ENCODE results near the gene FBXO9.

Gene FBXO9

GRCh38 chr6:53064726-53065265, 408 bp upstream of the FBXO9 start:
- Histone ChIP-seq H3K36me3 (replicated peaks; ENCODE audit: insufficient read depth, low read length) (no peaks in the 10 kb centered on the region), H2AFZ (ENCODE audit: low read length) (peak overlapping the region; percentile 80), H3F3A (ENCODE audit: insufficient read depth, low read length) (no peaks in the 10 kb centered on the region), H3K27me3 (replicated peaks; ENCODE audit: insufficient read depth, low read length) (no peaks in the 10 kb centered on the region), H3K4me2 (ENCODE audit: low read depth, low read length) (peak overlapping the region; percentile 83), H3K27ac (ENCODE audit: low read length) (peak overlapping the region; percentile 38; the same call in 1 of the 2 replicates), H3K4me1 (ENCODE audit: low read length) (peaks cover 26% of the 10 kb centered on the region; the same call in 1 of the 2 replicates), H4K20me1 (ENCODE audit: insufficient read depth, low read length) (no peaks in the 10 kb centered on the region), H3K9me2 (replicated peaks; ENCODE audit: insufficient read depth, low read length) (no peaks in the 10 kb centered on the region), H3K79me2 (ENCODE audit: low read length) (peaks cover 18% of the 10 kb centered on the region), H3K9me3 (replicated peaks; ENCODE audit: insufficient read depth, low read length) (no peaks in the 10 kb centered on the region), H3K4me3 (ENCODE audit: low read length) (peak overlapping the region; percentile 86), H3K9ac (ENCODE audit: low read length) (peak overlapping the region; percentile 84)
- peak; percentile 98 for DNase-seq
- TF ChIP-seq EZH2 (optimal IDR thresholded peaks at IDR 0.05; ENCODE audit: low read depth, low read length) (no peak), CTCF (IDR thresholded peaks at IDR 0.05; ENCODE audit: low read length) (peak; percentile 8; the same call in 1 of the 2 replicates), EZH2phosphoT487 (IDR thresholded peaks at IDR 0.05; ENCODE audit: low read length) (no peak)

GRCh38 chr6:53066077-53066417, 843 bp downstream of the FBXO9 start:
- Histone ChIP-seq H3K9ac (ENCODE audit: low read length) (peak overlapping the region; percentile 84; the same call in 1 of the 2 replicates), H3K79me2 (ENCODE audit: low read length) (peaks cover 18% of the 10 kb centered on the region), H3K4me3 (ENCODE audit: low read length) (peak overlapping the region; percentile 86), H2AFZ (ENCODE audit: low read length) (peak overlapping the region; percentile 80), H3K36me3 (replicated peaks; ENCODE audit: insufficient read depth, low read length) (no peaks in the 10 kb centered on the region), H3K9me2 (replicated peaks; ENCODE audit: insufficient read depth, low read length) (no peaks in the 10 kb centered on the region), H3K27ac (ENCODE audit: low read length) (no peak overlapping the region), H3K4me1 (ENCODE audit: low read length) (peaks cover 20% of the 10 kb centered on the region; the same call in 1 of the 2 replicates), H3F3A (ENCODE audit: insufficient read depth, low read length) (no peaks in the 10 kb centered on the region), H3K27me3 (replicated peaks; ENCODE audit: insufficient read depth, low read length) (no peaks in the 10 kb centered on the region), H3K4me2 (ENCODE audit: low read depth, low read length) (peak overlapping the region; percentile 83), H4K20me1 (ENCODE audit: insufficient read depth, low read length) (no peaks in the 10 kb centered on the region), H3K9me3 (replicated peaks; ENCODE audit: insufficient read depth, low read length) (no peaks in the 10 kb centered on the region)
- DNase-seq, result no peak
- TF ChIP-seq CTCF (IDR thresholded peaks at IDR 0.05; ENCODE audit: low read length) (no peak), EZH2 (optimal IDR thresholded peaks at IDR 0.05; ENCODE audit: low read depth, low read length) (no peak), EZH2phosphoT487 (IDR thresholded peaks at IDR 0.05; ENCODE audit: low read length) (no peak)

GRCh38 chr6:53066874-53067706, 1.9 kb downstream of the FBXO9 start:
- Histone ChIP-seq H3K4me1 (ENCODE audit: low read length) (peaks cover 19% of the 10 kb centered on the region; the same call in 1 of the 2 replicates), H3K4me3 (ENCODE audit: low read length) (no peak overlapping the region), H4K20me1 (ENCODE audit: insufficient read depth, low read length) (no peaks in the 10 kb centered on the region), H3K9ac (ENCODE audit: low read length) (no peak overlapping the region), H3K79me2 (ENCODE audit: low read length) (peaks cover 18% of the 10 kb centered on the region), H2AFZ (ENCODE audit: low read length) (no peak overlapping the region), H3K4me2 (ENCODE audit: low read depth, low read length) (no peak overlapping the region), H3K9me2 (replicated peaks; ENCODE audit: insufficient read depth, low read length) (no peaks in the 10 kb centered on the region), H3K9me3 (replicated peaks; ENCODE audit: insufficient read depth, low read length) (no peaks in the 10 kb centered on the region), H3K27me3 (replicated peaks; ENCODE audit: insufficient read depth, low read length) (no peaks in the 10 kb centered on the region), H3K27ac (ENCODE audit: low read length) (no peak overlapping the region), H3K36me3 (replicated peaks; ENCODE audit: insufficient read depth, low read length) (no peaks in the 10 kb centered on the region), H3F3A (ENCODE audit: insufficient read depth, low read length) (no peaks in the 10 kb centered on the region)
- DNase-seq, result no peak
- TF ChIP-seq EZH2phosphoT487 (IDR thresholded peaks at IDR 0.05; ENCODE audit: low read length), result no peak
- TF ChIP-seq CTCF (IDR thresholded peaks at IDR 0.05; ENCODE audit: low read length), result no peak
- TF ChIP-seq EZH2 (optimal IDR thresholded peaks at IDR 0.05; ENCODE audit: low read depth, low read length), result no peak

Measured in MM.1S (cell line).